22Rv1 (cell line): ENCODE results near the gene NXPH1.

ENCODE experiments used
- H3K27ac ChIP-seq: fragments of 450-650 bp; 2 replicates; pipeline ENCODE4 v1.5.1; 2017
- CTCF ChIP-seq: fragments of 450-650 bp; IDR thresholded peaks from 2 replicates; pipeline ENCODE4 v1.5.1; 2017; ENCODE audit warnings: mild to moderate bottlenecking
- ZFX ChIP-seq: fragments of 450-650 bp; IDR thresholded peaks from 2 replicates; pipeline ENCODE4 v1.6.1; 2017; ENCODE audit warnings: antibody characterized with exemption, borderline replicate concordance

NXPH1 gene

DNA sequence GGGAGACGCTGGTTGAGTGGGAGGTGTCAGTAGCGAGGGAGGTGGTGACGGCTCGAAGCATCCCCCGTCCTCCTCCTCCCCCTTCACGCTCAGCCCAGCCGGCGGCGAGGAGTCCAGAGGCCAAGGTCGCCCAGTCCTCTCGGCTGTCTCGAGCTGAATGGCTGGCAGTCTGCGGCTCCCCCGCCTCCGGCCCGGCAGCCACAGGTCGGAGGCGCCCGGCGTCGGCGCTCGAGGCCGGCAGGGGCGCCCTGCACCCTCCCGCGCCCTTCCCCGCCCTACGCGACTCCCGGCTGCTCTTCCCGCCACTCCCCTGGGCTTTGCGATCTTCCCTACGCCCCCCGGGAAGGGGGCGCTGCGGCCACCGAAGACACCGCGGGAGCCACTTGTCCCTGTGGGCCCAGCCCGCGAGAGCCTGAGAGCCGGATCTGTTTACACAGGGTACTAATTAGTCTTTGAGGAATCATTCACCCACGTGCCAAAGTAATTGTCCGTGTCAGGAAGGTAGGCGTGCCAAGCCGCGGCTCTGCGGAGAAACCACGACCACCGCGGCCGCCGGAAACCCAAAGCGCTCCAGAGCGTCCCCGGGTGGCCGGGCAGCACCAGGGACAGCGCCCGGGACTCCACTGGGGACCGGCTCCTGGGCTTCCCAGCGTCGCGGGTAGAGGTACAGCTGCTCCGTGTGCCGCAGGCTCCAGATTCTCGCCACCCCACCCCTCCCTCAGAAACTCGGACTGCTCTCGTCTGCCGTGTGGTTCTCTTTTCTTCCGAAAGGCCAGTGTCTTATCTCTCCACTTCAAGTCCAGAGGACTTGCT lies at the start of gene NXPH1:
Gene NXPH1 (plus strand): TSS at position 133 of the 813 bp plus-strand sequence.
- TF ChIP-seq ZFX: no peak
- TF ChIP-seq CTCF: peak; percentile 83

DNA sequence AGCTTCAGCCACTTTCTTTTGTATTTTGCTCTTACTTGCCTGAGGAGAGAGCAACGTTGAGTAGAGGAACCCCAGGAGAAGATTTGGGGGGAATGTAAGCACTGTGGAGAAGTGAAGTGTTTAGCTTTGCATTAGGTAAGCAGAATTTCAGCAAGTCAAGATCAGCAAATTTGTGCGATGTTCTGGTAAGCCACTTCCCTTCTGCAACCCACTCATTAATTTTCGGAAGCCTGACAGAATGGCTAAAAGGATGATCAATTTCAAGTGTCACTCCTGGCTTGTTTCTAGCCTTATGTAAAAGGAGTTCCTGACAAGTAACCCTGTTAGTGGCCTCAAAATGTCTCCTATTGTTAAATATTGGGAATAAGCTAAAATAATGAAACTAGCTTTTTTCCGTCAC lies 48.5 kb upstream of the NXPH1 start:
- no peak overlapping the region for H3K27ac ChIP-seq
- TF ChIP-seq ZFX (no peak), CTCF (no peak)

More for the DNA sequence above, at the start of gene NXPH1:
- peak within 1 kb of the TSS; percentile 59 for H3K27ac ChIP-seq

- TF ChIP-seq ZFX (no peak), CTCF (no peak)
Observed at GRCh38 chr7:8386926-8387550, 46.4 kb upstream of the NXPH1 start.

DNA sequence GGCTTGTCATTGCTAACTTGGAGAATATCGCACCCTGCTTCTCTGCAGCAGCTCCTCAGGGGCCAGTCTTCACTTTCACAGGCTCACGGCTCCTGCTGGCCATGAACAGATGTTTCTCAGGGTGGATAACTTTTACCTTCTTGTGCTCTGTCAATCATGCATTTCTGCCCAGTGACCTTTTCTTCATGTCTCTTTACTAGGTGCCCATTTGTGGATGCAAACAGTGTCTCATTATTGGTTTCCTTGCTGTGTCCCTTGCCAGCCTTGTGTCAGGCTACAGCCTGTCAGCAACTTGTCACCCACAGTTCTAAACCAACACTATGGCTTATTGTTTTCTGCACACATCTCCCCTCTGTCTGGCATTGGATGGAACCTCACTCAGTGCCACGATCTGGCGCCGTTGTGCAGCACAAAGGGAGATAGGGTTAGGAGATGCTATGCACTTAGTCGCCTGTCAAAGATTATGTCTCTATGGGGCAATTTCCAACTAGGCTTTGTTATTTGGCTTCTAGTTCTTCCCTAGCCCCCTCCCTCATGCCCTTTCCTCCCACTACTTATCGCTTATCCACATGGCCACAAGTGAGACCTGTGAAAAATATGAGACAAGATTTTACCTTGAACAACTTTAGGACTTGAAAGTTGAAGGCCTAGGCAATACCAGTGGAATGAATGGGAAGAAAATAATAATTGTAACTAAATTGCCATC lies 45.7 kb upstream of the NXPH1 start:
- no peak for TF ChIP-seq CTCF
- TF ChIP-seq ZFX: no peak

More at GRCh38 chr7:8386926-8387550, 46.4 kb upstream of the NXPH1 start:
- no peak overlapping the region for H3K27ac ChIP-seq

GRCh38 chr7:8388257-8388625 lies 45.2 kb upstream of the NXPH1 start:
- no peak overlapping the region for H3K27ac ChIP-seq

More for the DNA sequence above, 45.7 kb upstream of the NXPH1 start:
- H3K27ac ChIP-seq: no peak overlapping the region

GRCh38 chr7:8389593-8390261 lies 43.7 kb upstream of the NXPH1 start:
- TF ChIP-seq CTCF (no peak), ZFX (no peak)
- peak overlapping the region; percentile 17; the same call in 1 of the 2 replicates for H3K27ac ChIP-seq

More at GRCh38 chr7:8388257-8388625, 45.2 kb upstream of the NXPH1 start:
- TF ChIP-seq CTCF (no peak), ZFX (no peak)
